DND-41 (cell line): Measurements from ENCODE around the gene ACER3.
"Not testable (repeated sequence)": the region's sequence is repeated elsewhere in the genome, so short reads cannot be mapped to it uniquely, and the experiment has no call there.

Experiments
- ATAC-seq: fragments of 200-7000 bp; cut with Tn5 transposase; 3 replicates; pipeline ENCODE4 v1.9.1; 2021; ENCODE audit warnings: low read depth; ENCODE audit not compliant: insufficient read depth
- DNase-seq: peaks from one replicate; pipeline ENCODE4 v3.0.0-alpha.2; 2020
- H2AFZ ChIP-seq: 2 replicates; pipeline ENCODE4 v1.6.0; 2012; ENCODE audit warnings: low read depth, low read length
- H3K27ac ChIP-seq: 2 replicates; pipeline ENCODE4 v1.5.1; 2012; ENCODE audit warnings: low read length, inconsistent platforms
- H3K27me3 ChIP-seq: fragments of 200-600 bp; sonication (generic); 2 replicates; pipeline ENCODE4 v1.6.0; 2012; ENCODE audit warnings: low read length, mild to moderate bottlenecking, inconsistent platforms; ENCODE audit not compliant: insufficient read depth, poor library complexity
- H3K36me3 ChIP-seq: 2 replicates; pipeline ENCODE4 v1.5.1; 2012; ENCODE audit warnings: low read length, inconsistent platforms; ENCODE audit not compliant: insufficient read depth
- H3K4me1 ChIP-seq: 2 replicates; pipeline ENCODE4 v1.5.1; 2012; ENCODE audit warnings: mild to moderate bottlenecking, low read length; ENCODE audit not compliant: insufficient read depth
- H3K4me2 ChIP-seq: 2 replicates; pipeline ENCODE4 v1.6.0; 2012; ENCODE audit warnings: mild to moderate bottlenecking, moderate library complexity, low read length, inconsistent platforms; ENCODE audit not compliant: insufficient read depth
- H3K4me3 ChIP-seq, 2 experiments: fragments of 200-600 bp in 1 of 2; shearing (Covaris generic) in 1 of 2; 2 replicates each; pipeline ENCODE4 v1.5.1; 2012 to 2016; ENCODE audit warnings: inconsistent platforms in 2 of 2, low read length in 2 of 2, mild to moderate bottlenecking in 2 of 2, low read depth in 1 of 2, moderate library complexity in 1 of 2
- H3K79me2 ChIP-seq: 2 replicates; pipeline ENCODE4 v1.6.0; 2012; ENCODE audit warnings: low read length, inconsistent platforms; ENCODE audit not compliant: insufficient read depth
- H3K9ac ChIP-seq: 2 replicates; pipeline ENCODE4 v1.6.0; 2012; ENCODE audit warnings: low read depth, mild to moderate bottlenecking, inconsistent platforms, low read length, moderate library complexity
- H3K9me3 ChIP-seq: 2 replicates; pipeline ENCODE4 v1.5.1; 2012; ENCODE audit warnings: low read length, moderate library complexity, mild to moderate bottlenecking, inconsistent platforms; ENCODE audit not compliant: insufficient read depth, severe bottlenecking
- H4K20me1 ChIP-seq: 2 replicates; pipeline ENCODE4 v1.6.0; 2012; ENCODE audit warnings: low read length; ENCODE audit not compliant: insufficient read depth
- CTCF ChIP-seq: IDR thresholded peaks from 2 replicates; pipeline ENCODE4 v1.5.1; 2012; ENCODE audit warnings: borderline replicate concordance, low read length, moderate library complexity, mild to moderate bottlenecking; ENCODE audit not compliant: poor library complexity, severe bottlenecking; ENCODE audit errors: extremely low read depth
- EZH2 ChIP-seq: IDR thresholded peaks from 3 replicates; pipeline ENCODE4 v1.6.1; 2012; ENCODE audit warnings: borderline replicate concordance, low read depth, mild to moderate bottlenecking, moderate library complexity, low read length, inconsistent platforms; ENCODE audit not compliant: severe bottlenecking

Gene ACER3

GRCh38 chr11:77009533-77010160 lies 148.9 kb downstream of the ACER3 start:
- H2AFZ ChIP-seq: no peak overlapping the region
- H3K79me2 ChIP-seq: no peaks in the 10 kb centered on the region
- H3K27ac ChIP-seq: no peak overlapping the region
- H3K27me3 ChIP-seq: no peaks in the 10 kb centered on the region
- H3K4me3 ChIP-seq: no peak overlapping the region
- peaks cover 14% of the 10 kb centered on the region; the same call in 1 of the 2 replicates for H3K36me3 ChIP-seq
- TF ChIP-seq EZH2: no peak
- TF ChIP-seq CTCF: no peak
- no peaks in the 10 kb centered on the region for H3K4me1 ChIP-seq
- H3K9me3 ChIP-seq: no peaks in the 10 kb centered on the region
- ATAC-seq (0 out of 3 replicates have a peak, but pooled peaks have one; percentile 5), DNase-seq (no peak)
- H3K9ac ChIP-seq: no peak overlapping the region
- H4K20me1 ChIP-seq: no peaks in the 10 kb centered on the region
- no peak overlapping the region for H3K4me2 ChIP-seq

- no peak overlapping the region for H3K9ac ChIP-seq
- no peak for TF ChIP-seq EZH2
- TF ChIP-seq CTCF: no peak
- H2AFZ ChIP-seq: no peak overlapping the region
- no peaks in the 10 kb centered on the region for H3K27me3 ChIP-seq
- H3K4me1 ChIP-seq: no peaks in the 10 kb centered on the region
- H3K79me2 ChIP-seq: no peaks in the 10 kb centered on the region
- no peak overlapping the region for H3K4me3 ChIP-seq
- H3K36me3 ChIP-seq: peaks cover 6% of the 10 kb centered on the region; the same call in 1 of the 2 replicates
- H3K9me3 ChIP-seq: no peaks in the 10 kb centered on the region
- H3K27ac ChIP-seq: no peak overlapping the region
- DNase-seq: no peak
- ATAC-seq: no peak
- H3K4me2 ChIP-seq: no peak overlapping the region
- no peaks in the 10 kb centered on the region for H4K20me1 ChIP-seq
These were observed 154.0 kb downstream of the ACER3 start for GRCh38 chr11:77014669-77015068.

- ATAC-seq, DNase-seq, H2AFZ ChIP-seq, H3K4me3 ChIP-seq, H3K9ac ChIP-seq, H4K20me1 ChIP-seq, H3K27me3 ChIP-seq, H3K4me2 ChIP-seq, H3K79me2 ChIP-seq, H3K36me3 ChIP-seq, H3K4me1 ChIP-seq, H3K27ac ChIP-seq, H3K9me3 ChIP-seq: not testable (repeated sequence)
These were observed 157.7 kb downstream of the ACER3 start for GRCh38 chr11:77018396-77018924.

- Histone ChIP-seq H2AFZ (no peak overlapping the region), H3K9ac (no peak overlapping the region), H4K20me1 (no peaks in the 10 kb centered on the region), H3K27ac (no peak overlapping the region), H3K9me3 (no peaks in the 10 kb centered on the region), H3K4me2 (no peak overlapping the region), H3K4me3 (no peak overlapping the region), H3K27me3 (no peaks in the 10 kb centered on the region), H3K36me3 (no peaks in the 10 kb centered on the region), H3K4me1 (no peaks in the 10 kb centered on the region), H3K79me2 (no peaks in the 10 kb centered on the region)
- TF ChIP-seq EZH2: no peak
- TF ChIP-seq CTCF: no peak
- DNase-seq (no peak), ATAC-seq (no peak)
These were observed 159.4 kb downstream of the ACER3 start for GRCh38 chr11:77019976-77020595.
